IMR-90 (cell line): ENCODE data around the gene BRIP1. TPM values are rescaled to one million over a fixed set of nuclear protein-coding genes. Genes with fewer than 3 reads are reported as not detected.
"Not testable (repeated sequence)": the region's sequence is repeated elsewhere in the genome, so short reads cannot be mapped to it uniquely, and the experiment has no call there.

ENCODE experiments used
- ATAC-seq: fragments of 200-7000 bp; cut with Tn5 transposase; 2 replicates; pipeline ENCODE4 v1.9.1; 2020; ENCODE audit warnings: low read depth, mild to moderate bottlenecking, moderate library complexity
- BruUV-seq: library from RNA; stranded (reverse); fragments of 400-500 nt; replicated peaks from 2 replicates; lab custom pipeline; 2021; lab: Mats Ljungman, UMichigan
- CTCF ChIA-PET: fragments of 300-600 bp; formaldehyde crosslinking; extraction: SDS; loops from one replicate; lab custom pipeline; 2021; ENCODE audit warnings: antibody characterized with exemption; lab: Yijun Ruan, JAX
- POLR2A ChIA-PET: fragments of 300-600 bp; sonication (Branson Sonifier 250); formaldehyde crosslinking; loops from one replicate; lab custom pipeline; 2022; ENCODE audit warnings: antibody characterized with exemption; ENCODE audit not compliant: unreplicated experiment; lab: Charles Lee
- DNase-seq: peaks from one replicate; pipeline ENCODE4 v3.0.0; 2013
- H2AFZ ChIP-seq: replicated peaks from 2 replicates; pipeline ENCODE3; 2013; ENCODE audit warnings: low read length, mild to moderate bottlenecking; ENCODE audit not compliant: poor library complexity
- H2AK5ac ChIP-seq: 2 replicates; pipeline ENCODE4 v1.6.1; 2013; ENCODE audit warnings: low read depth, low read length, inconsistent platforms
- H2AK9ac ChIP-seq: replicated peaks from 2 replicates; pipeline ENCODE3; 2013; ENCODE audit warnings: mild to moderate bottlenecking, low read depth, low read length, moderate library complexity; ENCODE audit not compliant: poor library complexity
- H2BK120ac ChIP-seq: 2 replicates; pipeline ENCODE4 v1.6.1; 2013; ENCODE audit warnings: low read depth, low read length, inconsistent platforms
- H2BK15ac ChIP-seq: 3 replicates; pipeline ENCODE4 v1.6.1; 2013; ENCODE audit warnings: low read depth, low read length, inconsistent platforms
- H2BK20ac ChIP-seq: 2 replicates; pipeline ENCODE4 v1.6.1; 2013; ENCODE audit warnings: low read depth, mild to moderate bottlenecking, inconsistent platforms, low read length, moderate library complexity
- H2BK5ac ChIP-seq: 2 replicates; pipeline ENCODE4 v1.6.1; 2013; ENCODE audit warnings: mild to moderate bottlenecking, low read depth, low read length, inconsistent platforms; ENCODE audit not compliant: poor library complexity, severe bottlenecking
- H3K14ac ChIP-seq: replicated peaks from 2 replicates; pipeline ENCODE4 v1.6.1; 2013; ENCODE audit warnings: low read depth, low read length, inconsistent platforms
- H3K18ac ChIP-seq: 2 replicates; pipeline ENCODE4 v1.6.1; 2013; ENCODE audit warnings: low read depth, low read length, control low read depth
- H3K23ac ChIP-seq: 2 replicates; pipeline ENCODE4 v1.6.1; 2013; ENCODE audit warnings: low read depth, low read length, inconsistent platforms
- H3K27ac ChIP-seq: 2 replicates; pipeline ENCODE4 v1.5.1; 2013; ENCODE audit warnings: mild to moderate bottlenecking, control low read depth, low read length; ENCODE audit not compliant: insufficient read depth
- H3K27me3 ChIP-seq: 2 replicates; pipeline ENCODE4 v1.6.1; 2013; ENCODE audit warnings: low read length; ENCODE audit not compliant: control insufficient read depth, insufficient read depth
- H3K36me3 ChIP-seq: 2 replicates; pipeline ENCODE4 v1.6.1; 2013; ENCODE audit warnings: low read length, mixed read lengths; ENCODE audit not compliant: control insufficient read depth, insufficient read depth
- H3K4ac ChIP-seq: 2 replicates; pipeline ENCODE4 v1.6.1; 2013; ENCODE audit warnings: low read depth, low read length, inconsistent platforms
- H3K4me1 ChIP-seq: 2 replicates; pipeline ENCODE4 v1.6.1; 2013; ENCODE audit warnings: low read length, mixed read lengths; ENCODE audit not compliant: control insufficient read depth, insufficient read depth
- H3K4me2 ChIP-seq: 2 replicates; pipeline ENCODE4 v1.6.1; 2013; ENCODE audit warnings: low read depth, mild to moderate bottlenecking, control low read depth, low read length, moderate library complexity
- H3K4me3 ChIP-seq: 2 replicates; pipeline ENCODE4 v1.5.1; 2013; ENCODE audit warnings: low read depth, mild to moderate bottlenecking, control low read depth, low read length, moderate library complexity; ENCODE audit not compliant: insufficient read depth
- H3K56ac ChIP-seq: 2 replicates; pipeline ENCODE4 v1.6.1; 2013; ENCODE audit warnings: low read length, inconsistent platforms; ENCODE audit not compliant: insufficient read depth; ENCODE audit errors: extremely low read depth
- H3K79me1 ChIP-seq, 2 experiments: 2 replicates each; pipeline ENCODE4 v1.6.1; 2013; ENCODE audit warnings: low read length in 2 of 2, inconsistent platforms in 1 of 2, low read depth in 1 of 2
- H3K9ac ChIP-seq: 2 replicates; pipeline ENCODE4 v1.6.1; 2013; ENCODE audit warnings: low read depth, low read length, control low read depth
- H3K9me1 ChIP-seq: 2 replicates; pipeline ENCODE4 v1.6.1; 2013; ENCODE audit warnings: low read length, inconsistent platforms; ENCODE audit not compliant: insufficient read depth
- H3K9me3 ChIP-seq: 2 replicates; pipeline ENCODE4 v1.6.1; 2013; ENCODE audit warnings: low read length; ENCODE audit not compliant: control insufficient read depth, insufficient read depth
- H4K20me1 ChIP-seq: 2 replicates; pipeline ENCODE4 v1.6.1; 2013; ENCODE audit warnings: low read length, inconsistent platforms; ENCODE audit not compliant: insufficient read depth
- H4K5ac ChIP-seq: 2 replicates; pipeline ENCODE4 v1.6.1; 2013; ENCODE audit warnings: mild to moderate bottlenecking, low read depth, low read length, control low read depth
- H4K8ac ChIP-seq, 2 experiments: 2 replicates each; pipeline ENCODE4 v1.6.1; 2013; ENCODE audit warnings: low read depth in 2 of 2, low read length in 2 of 2, control low read depth in 1 of 2, inconsistent platforms in 1 of 2
- H4K91ac ChIP-seq: 2 replicates; pipeline ENCODE4 v1.6.1; 2013; ENCODE audit warnings: low read depth, low read length, inconsistent platforms; ENCODE audit not compliant: insufficient read depth
- WGBS, 2 experiments: methylation state at CpG; one replicate each; pipeline versions ENCODE4 v1.1.5 to v1.1.7; 2013; ENCODE audit warnings: missing lambda C conversion rate in 2 of 2; ENCODE audit not compliant: insufficient read length in 1 of 2; ENCODE audit errors: extremely low coverage in 2 of 2; 5-methylcytosine and 5-hydroxymethylcytosine counted together
- dilution Hi-C: fragments of 300-500 bp; cut with HindIII; formaldehyde crosslinking; loops from one replicate; pipeline ENCODE4 v1.14.3; 2018; ENCODE audit warnings: low sequenced_read_pairs; ENCODE audit not compliant: unreplicated experiment
- in situ Hi-C: fragments of 300-500 bp; cut with MboI; formaldehyde crosslinking; loops from 3 replicates; pipeline ENCODE4 v1.14.3; 2019; ENCODE audit warnings: low sequenced_read_pairs, inconsistent platforms, mixed read lengths
- intact Hi-C: fragments of 100-400 bp; cut with micrococcal nuclease; formaldehyde crosslinking; loops from 2 replicates; pipeline ENCODE4 v1.10.0; 2022
- polyA plus RNA-seq, 3 experiments: library from polyadenylated mRNA; depleted of rRNA; stranded (reverse); fragments of >200 nt; gene quantifications; 2 replicates each; pipeline ENCODE4 v1.2.3, GENCODE V29; 2012; ENCODE audit warnings: low replicate concordance in 1 of 3
- total RNA-seq: library from RNA; depleted of rRNA; stranded (reverse); fragments of >200 nt; gene quantifications from 2 replicates; pipeline ENCODE4 v1.2.3, GENCODE V29; 2012

The BRIP1 gene
- total and polyA plus RNA-seq, 2 of the 4 experiments (the other 2 are of a cell fraction), result 6.1 to 19.7 TPM

DNA sequence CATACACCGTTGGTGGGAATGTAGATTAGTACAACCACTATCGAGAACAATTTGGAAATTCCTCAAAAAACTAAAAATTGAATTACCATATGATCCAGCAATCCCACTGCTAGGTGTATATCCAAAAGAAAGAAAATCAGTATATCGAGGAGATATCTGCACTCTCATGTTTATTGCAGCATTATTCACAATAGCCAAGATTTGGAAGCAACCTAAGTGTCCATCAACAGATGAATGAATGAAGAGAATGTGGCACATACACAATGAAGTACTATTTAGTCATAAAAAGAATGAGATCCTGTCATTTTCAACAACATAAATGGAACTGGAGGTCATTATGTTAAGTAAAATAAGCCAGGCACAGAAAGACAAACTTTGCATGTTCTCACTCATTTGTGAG is 44.1 kb downstream of the BRIP1 start:
- H3K79me1 ChIP-seq, result peaks cover 7 to 31% of the 10 kb centered on the region in 2 experiments; a peak in 3 of 4 replicates

More for the DNA sequence above, 44.1 kb downstream of the BRIP1 start:
- dilution Hi-C loops, H3K56ac ChIP-seq, DNase-seq, POLR2A ChIA-PET, H2AK5ac ChIP-seq, H4K91ac ChIP-seq, H2BK20ac ChIP-seq, H3K4me3 ChIP-seq, H2BK5ac ChIP-seq, H3K18ac ChIP-seq, H3K4me2 ChIP-seq, H3K27ac ChIP-seq, H3K9me1 ChIP-seq, H3K36me3 ChIP-seq, H2AK9ac ChIP-seq, H4K5ac ChIP-seq, H2AFZ ChIP-seq, in situ Hi-C loops, CTCF ChIA-PET, H3K14ac ChIP-seq, H4K8ac ChIP-seq, intact Hi-C loops, ATAC-seq, H2BK120ac ChIP-seq, BruUV-seq, H3K4ac ChIP-seq, H2BK15ac ChIP-seq, H3K9me3 ChIP-seq, H3K23ac ChIP-seq, H3K4me1 ChIP-seq, H3K9ac ChIP-seq, H4K20me1 ChIP-seq, H3K27me3 ChIP-seq: not testable (repeated sequence)
- WGBS, 2 experiments, result no CpG with 5 or more reads among the region's 3 CpGs
